Suprapubic skin (tissue), 4 donors: ENCODE measurements around the gene RARB. TPM values are rescaled to one million over a fixed set of nuclear protein-coding genes. Genes with fewer than 3 reads are reported as not detected.

Experiments used
- DNase-seq, 2 donors: peaks; one replicate each; pipeline ENCODE4 v3.0.0-alpha.2; 2019; ENCODE audit warnings: low spot score in 2 of 2
- H3K27ac ChIP-seq: fragments of 200-600 bp; sonication (generic); one replicate; pipeline ENCODE4 v1.5.1; 2019
- H3K27me3 ChIP-seq: fragments of 200-600 bp; sonication (generic); one replicate; pipeline ENCODE4 v1.5.1; 2019
- H3K36me3 ChIP-seq: fragments of 200-600 bp; sonication (generic); one replicate; pipeline ENCODE4 v1.5.1; 2019
- H3K4me1 ChIP-seq: fragments of 200-600 bp; sonication (generic); one replicate; pipeline ENCODE4 v1.5.1; 2019
- H3K4me3 ChIP-seq: fragments of 200-600 bp; sonication (generic); one replicate; pipeline ENCODE4 v1.5.1; 2019; ENCODE audit warnings: mild to moderate bottlenecking
- H3K9me3 ChIP-seq: fragments of 200-600 bp; sonication (generic); one replicate; pipeline ENCODE4 v1.5.1; 2019
- EP300 ChIP-seq: sonication (generic); formaldehyde crosslinking; IDR thresholded peaks from one replicate; pipeline ENCODE4 v1.6.1; 2017; ENCODE audit warnings: antibody characterized with exemption
- POLR2A ChIP-seq, 2 donors: fragments of 450-650 bp; IDR thresholded peaks; one replicate each; pipeline ENCODE4 v1.6.1; 2017; ENCODE audit warnings: antibody characterized with exemption in 2 of 2, mild to moderate bottlenecking in 2 of 2, moderate library complexity in 2 of 2
- POLR2AphosphoS5 ChIP-seq, 3 donors: sonication (generic); formaldehyde crosslinking; IDR thresholded peaks; one replicate each; pipeline ENCODE4 v1.6.1; 2017; ENCODE audit warnings: antibody characterized with exemption in 3 of 3
- WGBS: methylation state at CpG from one replicate; pipeline ENCODE4 v1.1.5; 2018; 5-methylcytosine and 5-hydroxymethylcytosine counted together
- total RNA-seq, 4 donors: library from RNA; depleted of rRNA; stranded (reverse); fragments of >200 nt; gene quantifications; one replicate each; pipeline ENCODE4 v1.1.0, GENCODE V29; 2016
- TF ChIP-seq, protein P1 (sequence below), 2 donors: fragments of 200-600 bp in 1 of 2; fragments of 450-650 bp in 1 of 2; sonication (generic) in 1 of 2; IDR thresholded peaks; one replicate each; pipeline ENCODE4 v1.5.1; 2016 to 2019; ENCODE audit warnings: antibody characterized with exemption in 2 of 2, mild to moderate bottlenecking in 1 of 2, moderate library complexity in 1 of 2

Gene RARB
- total RNA-seq, 4 donors from 2014 or later = 1.3 to 3.9 (median 1.5) TPM

DNA sequence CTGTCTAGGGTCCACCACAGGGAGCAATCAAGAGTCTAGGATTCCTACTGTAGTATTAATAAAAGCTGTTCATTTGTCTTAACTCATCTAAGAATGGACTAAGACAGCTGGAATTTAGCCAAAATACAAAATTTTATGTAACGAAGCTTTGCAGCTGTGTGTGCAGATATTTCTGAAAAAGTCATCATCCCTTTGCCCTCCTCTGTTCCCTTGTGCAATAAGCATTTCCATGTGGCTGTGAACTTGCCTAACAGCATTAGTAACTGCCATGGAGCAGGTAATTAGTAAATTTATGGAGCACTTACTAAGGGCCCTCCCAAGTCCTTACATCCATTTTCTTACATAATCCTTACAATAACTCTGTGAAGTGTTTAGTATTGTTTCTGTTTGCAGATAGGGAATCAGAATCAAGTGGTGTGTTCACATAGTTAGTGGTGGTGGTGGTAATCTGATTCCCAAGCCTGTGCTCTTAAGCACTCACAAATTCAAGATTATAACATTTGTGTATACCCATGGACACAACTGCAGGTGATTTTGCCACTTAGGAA lies 114.5 kb downstream of the RARB start:
- Histone ChIP-seq H3K36me3 (no peaks in the 10 kb centered on the region), H3K4me1 (no peaks in the 10 kb centered on the region), H3K4me3 (no peak overlapping the region), H3K9me3 (no peaks in the 10 kb centered on the region), H3K27me3 (no peaks in the 10 kb centered on the region), H3K27ac (no peak overlapping the region)
- 36% methylated on average over 1 of the region's 1 CpG for WGBS
- TF ChIP-seq POLR2AphosphoS5 (IDR thresholded peaks at IDR 0.05) (no peak), EP300 (no peak), POLR2A (IDR thresholded peaks at IDR 0.05) (no peak)
- TF ChIP-seq, protein P1, sequence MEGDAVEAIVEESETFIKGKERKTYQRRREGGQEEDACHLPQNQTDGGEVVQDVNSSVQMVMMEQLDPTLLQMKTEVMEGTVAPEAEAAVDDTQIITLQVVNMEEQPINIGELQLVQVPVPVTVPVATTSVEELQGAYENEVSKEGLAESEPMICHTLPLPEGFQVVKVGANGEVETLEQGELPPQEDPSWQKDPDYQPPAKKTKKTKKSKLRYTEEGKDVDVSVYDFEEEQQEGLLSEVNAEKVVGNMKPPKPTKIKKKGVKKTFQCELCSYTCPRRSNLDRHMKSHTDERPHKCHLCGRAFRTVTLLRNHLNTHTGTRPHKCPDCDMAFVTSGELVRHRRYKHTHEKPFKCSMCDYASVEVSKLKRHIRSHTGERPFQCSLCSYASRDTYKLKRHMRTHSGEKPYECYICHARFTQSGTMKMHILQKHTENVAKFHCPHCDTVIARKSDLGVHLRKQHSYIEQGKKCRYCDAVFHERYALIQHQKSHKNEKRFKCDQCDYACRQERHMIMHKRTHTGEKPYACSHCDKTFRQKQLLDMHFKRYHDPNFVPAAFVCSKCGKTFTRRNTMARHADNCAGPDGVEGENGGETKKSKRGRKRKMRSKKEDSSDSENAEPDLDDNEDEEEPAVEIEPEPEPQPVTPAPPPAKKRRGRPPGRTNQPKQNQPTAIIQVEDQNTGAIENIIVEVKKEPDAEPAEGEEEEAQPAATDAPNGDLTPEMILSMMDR (IDR thresholded peaks at IDR 0.05) = no peak
- no peak for DNase-seq

GRCh38 chr3:25547103-25547502 lies 119.0 kb downstream of the RARB start:
- DNase-seq = no peak
- Histone ChIP-seq H3K4me1 (no peaks in the 10 kb centered on the region), H3K36me3 (no peaks in the 10 kb centered on the region), H3K27ac (no peak overlapping the region), H3K27me3 (no peaks in the 10 kb centered on the region), H3K4me3 (no peak overlapping the region), H3K9me3 (no peaks in the 10 kb centered on the region)
- WGBS = 100% methylated on average over 1 of the region's 1 CpG
- TF ChIP-seq EP300 (no peak), POLR2A (IDR thresholded peaks at IDR 0.05) (no peak), POLR2AphosphoS5 (IDR thresholded peaks at IDR 0.05) (no peak)
- TF ChIP-seq, protein P1 (IDR thresholded peaks at IDR 0.05) = no peak

- no peaks in the 10 kb centered on the region for H3K27me3 ChIP-seq
- H3K4me1 ChIP-seq = no peaks in the 10 kb centered on the region
- no peaks in the 10 kb centered on the region for H3K36me3 ChIP-seq
- no peak overlapping the region for H3K27ac ChIP-seq
- WGBS = 16% methylated on average over 1 of the region's 1 CpG
- no peaks in the 10 kb centered on the region for H3K9me3 ChIP-seq
- TF ChIP-seq POLR2AphosphoS5 (IDR thresholded peaks at IDR 0.05) (no peak), EP300 (no peak), POLR2A (IDR thresholded peaks at IDR 0.05) (no peak)
- TF ChIP-seq, protein P1 (IDR thresholded peaks at IDR 0.05) = no peak
- no peak for DNase-seq
- H3K4me3 ChIP-seq = no peak overlapping the region
These were observed 120.0 kb downstream of the RARB start for GRCh38 chr3:25547943-25548674.

- H3K4me1 ChIP-seq = no peaks in the 10 kb centered on the region
- TF ChIP-seq POLR2AphosphoS5 (IDR thresholded peaks at IDR 0.05) = no peak
- TF ChIP-seq POLR2A (IDR thresholded peaks at IDR 0.05) = no peak
- TF ChIP-seq EP300 = no peak
- TF ChIP-seq, protein P1 (IDR thresholded peaks at IDR 0.05) = no peak
These were observed 120.8 kb downstream of the RARB start for GRCh38 chr3:25548836-25549235.

DNA sequence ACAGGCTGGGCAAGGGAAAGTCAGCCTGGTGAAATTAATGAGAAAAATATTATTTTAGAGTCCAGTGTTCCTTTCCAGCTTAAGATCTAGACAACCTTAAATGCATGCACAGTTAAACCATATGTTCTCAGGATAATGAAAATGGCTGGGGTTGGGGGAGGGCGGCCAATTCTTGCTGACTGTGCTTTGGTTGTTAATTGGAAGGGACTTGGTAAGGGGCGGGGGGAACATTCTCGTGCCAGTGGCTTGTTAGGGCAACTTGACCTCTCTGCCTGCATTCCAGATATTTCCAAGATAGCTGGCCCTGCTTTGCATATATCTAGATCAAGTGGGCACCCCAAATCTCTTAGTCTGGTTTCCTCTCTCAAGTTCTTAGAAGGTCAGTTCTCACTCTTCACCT lies 124.2 kb downstream of the RARB start:
- H3K27me3 ChIP-seq = no peaks in the 10 kb centered on the region
- DNase-seq = no peak
- H3K9me3 ChIP-seq = no peaks in the 10 kb centered on the region
- peaks cover 5% of the 10 kb centered on the region for H3K4me1 ChIP-seq
- H3K4me3 ChIP-seq = no peak overlapping the region
- TF ChIP-seq, protein P1 (IDR thresholded peaks at IDR 0.05) = no peak
- no peak for TF ChIP-seq EP300
- TF ChIP-seq POLR2AphosphoS5 (IDR thresholded peaks at IDR 0.05) = no peak
- TF ChIP-seq POLR2A (IDR thresholded peaks at IDR 0.05) = no peak
- 69% methylated on average over 3 of the region's 3 CpGs for WGBS
- no peaks in the 10 kb centered on the region for H3K36me3 ChIP-seq
- no peak overlapping the region for H3K27ac ChIP-seq

More at GRCh38 chr3:25548836-25549235, 120.8 kb downstream of the RARB start:
- Histone ChIP-seq H3K36me3 (no peaks in the 10 kb centered on the region), H3K4me3 (no peak overlapping the region), H3K9me3 (no peaks in the 10 kb centered on the region), H3K27ac (no peak overlapping the region), H3K27me3 (no peaks in the 10 kb centered on the region)
- 61% methylated on average over 2 of the region's 2 CpGs for WGBS
- no peak for DNase-seq
